Adrenal gland (tissue), 12 donors: ENCODE data around the gene DET1. TPM values are rescaled to one million over a fixed set of nuclear protein-coding genes. Genes with fewer than 3 reads are reported as not detected.

Experiments used
- DNase-seq, 7 donors: peaks; one replicate each; pipeline ENCODE4 v3.0.0-alpha.2; 2019 to 2020
- H3K27ac ChIP-seq, 5 donors: fragments of 200-600 bp; sonication (generic) in 4 of 5; 1 replicate in 3 of 5; 2 replicates in 2 of 5; pipeline versions ENCODE4 v1.5.1 to v1.8.0; 2016 to 2020; ENCODE audit warnings: mild to moderate bottlenecking in 1 of 5
- H3K27me3 ChIP-seq: fragments of 200-600 bp; 2 replicates; pipeline ENCODE4 v1.8.0; 2021
- H3K36me3 ChIP-seq, 2 donors: fragments of 200-600 bp; replicated peaks in 1 of 2; 1 replicate in 1 of 2; 2 replicates in 1 of 2; pipeline versions ENCODE4 v1.5.1 to v1.8.0; 2018 to 2022
- H3K4me1 ChIP-seq, 2 donors: fragments of 200-600 bp; replicated peaks in 1 of 2; 1 replicate in 1 of 2; 2 replicates in 1 of 2; pipeline versions ENCODE4 v1.5.1 to v1.8.0; 2018 to 2021
- H3K4me3 ChIP-seq, 4 donors: fragments of 200-600 bp; sonication (generic) in 3 of 4; one replicate each; pipeline ENCODE4 v1.5.1; 2016 to 2018
- H3K9me3 ChIP-seq, 3 donors: fragments of 200-600 bp; sonication (generic) in 1 of 3; replicated peaks in 1 of 3; 1 replicate in 2 of 3; 2 replicates in 1 of 3; pipeline versions ENCODE4 v1.5.1 to v1.8.0; 2016 to 2021
- CTCF ChIP-seq, 6 experiments: fragments of 450-650 bp in 4 of 6; fragments of 200-600 bp in 2 of 6; sonication (generic) in 1 of 6; IDR thresholded peaks; 1 replicate in 5 of 6; 2 replicates in 1 of 6; pipeline versions ENCODE4 v1.5.1 to v1.8.0; 2016 to 2021; ENCODE audit warnings: antibody characterized with exemption in 6 of 6, mild to moderate bottlenecking in 2 of 6, moderate library complexity in 1 of 6
- POLR2A ChIP-seq, 2 donors: fragments of 450-650 bp; IDR thresholded peaks; one replicate each; pipeline ENCODE4 v1.6.1; 2017; ENCODE audit warnings: antibody characterized with exemption in 2 of 2, mild to moderate bottlenecking in 2 of 2, moderate library complexity in 1 of 2
- WGBS, 4 donors: extraction: QIAGEN DNeasy Blood & Tissue Kit in 2 of 4; methylation state at CpG; one replicate each; pipeline versions ENCODE4 v1.1.5 to v1.1.7; 2013 to 2017; 5-methylcytosine and 5-hydroxymethylcytosine counted together
- intact Hi-C, 2 donors: fragments of 100-400 bp; cut with DNase I; formaldehyde crosslinking; loops; one replicate each; pipeline versions ENCODE4 v1.14.1 to v1.15.0; 2022 to 2023
- polyA plus RNA-seq, 3 donors: library from polyadenylated mRNA; stranded (reverse); fragments of 200-250 nt in 2 of 3; fragments of 350-450 nt in 1 of 3; fragmentation: Illumina TruSeq in 1 of 3; extraction: RNeasy Lipid Tissue Mini Kit (QIAGEN cat#74804) in 1 of 3; gene quantifications; one replicate each; pipeline ENCODE4 v1.2.3, GENCODE V29; 2013 to 2014
- total RNA-seq, 9 donors: library from RNA; depleted of rRNA in 4 of 9; stranded (reverse); fragments of >200 nt in 4 of 9; fragments of 120-200 nt in 1 of 9; fragmentation: NEBNext Ultra II Directional in 1 of 9; extraction: Animal tissue kit (Norgen Biotek cat#: 25700) in 1 of 9; gene quantifications; one replicate each; pipeline versions ENCODE4 v1.1.0 to v1.2.4, GENCODE V29; 2013 to 2023
- donor health status: healthy with polysubstance abuse.
- donor health status: Bipolar disorder and iron deficiency.
- donor health status: DM: yes; HTN: yes; CAD: no.
- donor health status: DM: no; HTN: no; CAD: no.
- donor health status: DM: no; HTN: no; CAD: no.
- donor health status: DM: yes; HTN: yes; CAD: no.

Gene DET1
- total and polyA plus RNA-seq, 12 donors = 2.5 to 16.6 (median 9.7) TPM

GRCh38 chr15:88482263-88482662 is 64.2 kb downstream of the DET1 start:
- H3K4me1 ChIP-seq = no peaks in the 10 kb centered on the region
- no peak for TF ChIP-seq CTCF (IDR thresholded peaks at IDR 0.05)
- TF ChIP-seq POLR2A (IDR thresholded peaks at IDR 0.05) = no peak
- DNase-seq = no peak
- no peak overlapping the region for H3K27ac ChIP-seq
- peaks cover 0 to 18% of the 10 kb centered on the region in 2 donors for H3K36me3 ChIP-seq
- H3K4me3 ChIP-seq = no peak overlapping the region
- WGBS, 4 donors = 50 to 55% (median 52%) methylated on average over 1 of the region's 1 CpG
- no peaks in the 10 kb centered on the region for H3K27me3 ChIP-seq
- H3K9me3 ChIP-seq = no peaks in the 10 kb centered on the region
- intact Hi-C loops = no loop called here

GRCh38 chr15:88480981-88481380 is 65.5 kb downstream of the DET1 start:
- WGBS, 4 donors = 58 to 74% (median 66%) methylated on average over 7 to 8 of the region's 8 CpGs
- Histone ChIP-seq H3K4me1 (peaks cover 0 to 4% of the 10 kb centered on the region in 2 donors), H3K9me3 (no peaks in the 10 kb centered on the region), H3K36me3 (peaks cover 0 to 27% of the 10 kb centered on the region in 2 donors), H3K27me3 (no peaks in the 10 kb centered on the region), H3K27ac (no peak overlapping the region), H3K4me3 (no peak overlapping the region)
- intact Hi-C loops = no loop called here
- peak in 1 of 7 donors; percentile 41 for DNase-seq
- TF ChIP-seq POLR2A (IDR thresholded peaks at IDR 0.05) (no peak), CTCF (IDR thresholded peaks at IDR 0.05) (no peak)

GRCh38 chr15:88479169-88479568 is 67.3 kb downstream of the DET1 start:
- Histone ChIP-seq H3K27me3 (no peaks in the 10 kb centered on the region), H3K4me1 (peaks cover 0 to 4% of the 10 kb centered on the region in 2 donors), H3K9me3 (no peaks in the 10 kb centered on the region), H3K27ac (no peak overlapping the region), H3K4me3 (no peak overlapping the region), H3K36me3 (peaks cover 0 to 40% of the 10 kb centered on the region in 2 donors)
- DNase-seq = peak in 1 of 7 donors; percentile 47
- no peak for TF ChIP-seq POLR2A (IDR thresholded peaks at IDR 0.05)
- peak in 2 of 6 experiments; percentile 4 to 29 for TF ChIP-seq CTCF (IDR thresholded peaks at IDR 0.05)
- intact Hi-C loops = loop anchor here (5.0 kb wide), 3 partner anchors 133 to 353 kb away; no protein-coding TSS in a partner anchor
- WGBS, 4 donors = 84 to 91% (median 89%) methylated on average over 3 of the region's 3 CpGs

GRCh38 chr15:88477904-88478303 is 68.6 kb downstream of the DET1 start:
- Histone ChIP-seq H3K4me3 (no peak overlapping the region), H3K27ac (no peak overlapping the region), H3K4me1 (peaks cover 0 to 4% of the 10 kb centered on the region in 2 donors), H3K9me3 (no peaks in the 10 kb centered on the region), H3K36me3 (peaks cover 0 to 50% of the 10 kb centered on the region in 2 donors), H3K27me3 (no peaks in the 10 kb centered on the region)
- WGBS, 4 donors = 86 to 97% (median 90%) methylated on average over 5 of the region's 5 CpGs
- TF ChIP-seq POLR2A (IDR thresholded peaks at IDR 0.05) = no peak
- no peak for TF ChIP-seq CTCF (IDR thresholded peaks at IDR 0.05)
- intact Hi-C loops = loop anchor here (5.0 kb wide), 3 partner anchors 134 to 354 kb away; no protein-coding TSS in a partner anchor
- DNase-seq = peak in 1 of 7 donors; percentile 48
